ENCODE data around the gene CPS1. TPM values are rescaled to one million over a fixed set of nuclear protein-coding genes. Genes with fewer than 3 reads are reported as not detected.

CPS1 gene
- total RNA-seq, 2 experiments from 2014 or later, result 0.41 to 0.67 TPM

- CTCF ChIA-PET, result no interaction called here
- H3K4me1 Mint-ChIP-seq (ENCODE audit: low read depth), result no peaks in the 10 kb centered on the region
- H3K9me3 Mint-ChIP-seq, result no peaks in the 10 kb centered on the region
- H3K36me3 Mint-ChIP-seq (ENCODE audit: low read depth), result no peaks in the 10 kb centered on the region
- no peaks in the 10 kb centered on the region for H3K4me1 ChIP-seq (ENCODE audit: insufficient read depth, low read length)
- no peaks in the 10 kb centered on the region for H3K36me3 ChIP-seq (ENCODE audit: insufficient read depth, low read length)
- H3K4me3 ChIP-seq (ENCODE audit: low read length), result no peak overlapping the region
- no peak overlapping the region for H3K27ac Mint-ChIP-seq
- no peak for ATAC-seq (ENCODE audit: poor library complexity)
- no peak for TF ChIP-seq CTCF (IDR thresholded peaks at IDR 0.05)
- no peaks in the 10 kb centered on the region for H3K27me3 ChIP-seq (ENCODE audit: control insufficient read depth in 1 of 2, insufficient read depth in 2 of 2, low read length in 2 of 2)
- no peak overlapping the region for H3K4me3 Mint-ChIP-seq
- no peak for DNase-seq
- POLR2A ChIA-PET, result no interaction called here
- intact Hi-C loops (cut with DNase I, micrococcal nuclease), result no loop called here
- H3K27me3 Mint-ChIP-seq, result peaks cover 6% of the 10 kb centered on the region
- H3K27ac ChIP-seq (ENCODE audit: low read depth in 1 of 2, low read length in 2 of 2), result no peak overlapping the region
- no peaks in the 10 kb centered on the region for H3K9me3 ChIP-seq (ENCODE audit: control insufficient read depth in 1 of 2, insufficient read depth in 1 of 2, low read length in 2 of 2)
Observed at GRCh38 chr2:210546424-210547208, 9.8 kb upstream of the CPS1 start.

- ChIA-PET CTCF (interaction anchor here (1.3 kb wide), 1 partner anchor 15 kb away, joined by 3 read pairs; no protein-coding TSS in a partner anchor), POLR2A (no interaction called here)
- Mint-ChIP-seq H3K36me3 (ENCODE audit: low read depth) (no peaks in the 10 kb centered on the region), H3K27me3 (peaks cover 9% of the 10 kb centered on the region), H3K4me3 (no peak overlapping the region), H3K27ac (no peak overlapping the region), H3K4me1 (ENCODE audit: low read depth) (no peaks in the 10 kb centered on the region), H3K9me3 (no peaks in the 10 kb centered on the region)
- no peak for TF ChIP-seq CTCF (IDR thresholded peaks at IDR 0.05)
- H3K4me3 ChIP-seq (ENCODE audit: low read length), result no peak overlapping the region
- ATAC-seq (ENCODE audit: poor library complexity), result no peak
- no peaks in the 10 kb centered on the region for H3K36me3 ChIP-seq (ENCODE audit: insufficient read depth, low read length)
- DNase-seq, result no peak
- H3K9me3 ChIP-seq (ENCODE audit: control insufficient read depth in 1 of 2, insufficient read depth in 1 of 2, low read length in 2 of 2), result no peaks in the 10 kb centered on the region
- H3K4me1 ChIP-seq (ENCODE audit: insufficient read depth, low read length), result no peaks in the 10 kb centered on the region
- no peaks in the 10 kb centered on the region for H3K27me3 ChIP-seq (ENCODE audit: control insufficient read depth in 1 of 2, insufficient read depth in 2 of 2, low read length in 2 of 2)
- intact Hi-C loops (cut with DNase I, micrococcal nuclease), result no loop called here
- H3K27ac ChIP-seq (ENCODE audit: low read depth in 1 of 2, low read length in 2 of 2), result no peak overlapping the region
Observed at GRCh38 chr2:210548031-210548430, 8.4 kb upstream of the CPS1 start.

GRCh38 chr2:210548878-210549384 lies 7.5 kb upstream of the CPS1 start:
- intact Hi-C loops (cut with DNase I, micrococcal nuclease), result no loop called here
- Mint-ChIP-seq H3K4me1 (ENCODE audit: low read depth) (no peaks in the 10 kb centered on the region), H3K27me3 (peaks cover 9% of the 10 kb centered on the region), H3K36me3 (ENCODE audit: low read depth) (no peaks in the 10 kb centered on the region), H3K27ac (no peak overlapping the region), H3K9me3 (no peaks in the 10 kb centered on the region), H3K4me3 (no peak overlapping the region)
- POLR2A ChIA-PET, result no interaction called here
- Histone ChIP-seq H3K4me3 (ENCODE audit: low read length) (no peak overlapping the region), H3K36me3 (ENCODE audit: insufficient read depth, low read length) (no peaks in the 10 kb centered on the region), H3K9me3 (ENCODE audit: control insufficient read depth in 1 of 2, insufficient read depth in 1 of 2, low read length in 2 of 2) (no peaks in the 10 kb centered on the region), H3K4me1 (ENCODE audit: insufficient read depth, low read length) (no peaks in the 10 kb centered on the region), H3K27me3 (ENCODE audit: control insufficient read depth in 1 of 2, insufficient read depth in 2 of 2, low read length in 2 of 2) (no peaks in the 10 kb centered on the region), H3K27ac (ENCODE audit: low read depth in 1 of 2, low read length in 2 of 2) (no peak overlapping the region)
- TF ChIP-seq CTCF (IDR thresholded peaks at IDR 0.05), result no peak
- DNase-seq (no peak), ATAC-seq (ENCODE audit: poor library complexity) (no peak)
- CTCF ChIA-PET, result interaction anchor here (1.3 kb wide), 1 partner anchor 16 kb away, joined by 3 read pairs; no protein-coding TSS in a partner anchor
